Measurements from ENCODE around the gene CLCN4.

CLCN4 gene

GRCh38 chrX:10130354-10130753 is 26.4 kb upstream of the CLCN4 start:
- DNase-seq (ENCODE audit: low read depth): no peak

GRCh38 chrX:10133980-10134676 is 22.6 kb upstream of the CLCN4 start:
- no peak for DNase-seq (ENCODE audit: low read depth)

- DNase-seq (ENCODE audit: low read depth): no peak
Measured at GRCh38 chrX:10134921-10135320, 21.9 kb upstream of the CLCN4 start.

- DNase-seq (ENCODE audit: low read depth): no peak
Measured at GRCh38 chrX:10135561-10136399, 21.0 kb upstream of the CLCN4 start.

- no peak for DNase-seq (ENCODE audit: low read depth)
Measured at GRCh38 chrX:10138726-10139125, 18.0 kb upstream of the CLCN4 start.

- DNase-seq (ENCODE audit: low read depth): no peak
Measured at GRCh38 chrX:10140264-10140663, 16.5 kb upstream of the CLCN4 start.

- DNase-seq (ENCODE audit: low read depth): no peak
Measured at GRCh38 chrX:10142041-10142599, 14.7 kb upstream of the CLCN4 start.

- no peak for DNase-seq (ENCODE audit: low read depth)
Measured at GRCh38 chrX:10143071-10143983, 13.4 kb upstream of the CLCN4 start.

GRCh38 chrX:10146346-10146745 is 10.4 kb upstream of the CLCN4 start:
- no peak for DNase-seq (ENCODE audit: low read depth)

- no peak for DNase-seq (ENCODE audit: low read depth)
Measured at GRCh38 chrX:10152086-10152485, 4.7 kb upstream of the CLCN4 start.

- no peak for DNase-seq (ENCODE audit: low read depth)
Measured at GRCh38 chrX:10155137-10155536, 1.6 kb upstream of the CLCN4 start.

GRCh38 chrX:10157032-10157341 is 212 bp downstream of the CLCN4 start:
- DNase-seq (ENCODE audit: low read depth): no peak

- no peak for DNase-seq (ENCODE audit: low read depth)
Measured at GRCh38 chrX:10157543-10157942, 768 bp downstream of the CLCN4 start.

GRCh38 chrX:10158279-10159144 is 1.7 kb downstream of the CLCN4 start:
- DNase-seq (ENCODE audit: low read depth): no peak

- DNase-seq (ENCODE audit: low read depth): no peak
Measured at GRCh38 chrX:10159145-10159468, 2.3 kb downstream of the CLCN4 start.

- no peak for DNase-seq (ENCODE audit: low read depth)
Measured at GRCh38 chrX:10160211-10160610, 3.4 kb downstream of the CLCN4 start.

GRCh38 chrX:10163031-10163430 is 6.3 kb downstream of the CLCN4 start:
- no peak for DNase-seq (ENCODE audit: low read depth)

- no peak for DNase-seq (ENCODE audit: low read depth)
Measured at GRCh38 chrX:10164879-10165278, 8.1 kb downstream of the CLCN4 start.

GRCh38 chrX:10165580-10166247 is 8.9 kb downstream of the CLCN4 start:
- DNase-seq (ENCODE audit: low read depth): no peak

- no peak for DNase-seq (ENCODE audit: low read depth)
Measured at GRCh38 chrX:10166248-10166716, 9.5 kb downstream of the CLCN4 start.

- DNase-seq (ENCODE audit: low read depth): no peak
Measured at GRCh38 chrX:10166731-10167151, 10.0 kb downstream of the CLCN4 start.

Measured in fibroblast of the conjunctiva (primary cell).